Osteocyte (in vitro differentiated cells): ENCODE data around the gene MMP24OS. TPM values are rescaled to one million over a fixed set of nuclear protein-coding genes. Genes with fewer than 3 reads are reported as not detected.

ENCODE experiments used
- DNase-seq: peaks from one replicate; pipeline ENCODE4 v3.0.0; 2021; ENCODE audit warnings: mixed read lengths; ENCODE audit not compliant: unreplicated experiment; ENCODE audit errors: extremely low spot score
- H3K27ac Mint-ChIP-seq: one replicate; pipeline ENCODE4 v1.8.0; 2021; ENCODE audit warnings: mild to moderate bottlenecking, mixed read lengths; ENCODE audit not compliant: unreplicated experiment
- H3K27me3 Mint-ChIP-seq: one replicate; pipeline ENCODE4 v1.8.0; 2021; ENCODE audit warnings: mixed read lengths; ENCODE audit not compliant: unreplicated experiment
- H3K36me3 Mint-ChIP-seq: one replicate; pipeline ENCODE4 v1.8.0; 2021; ENCODE audit warnings: mixed read lengths; ENCODE audit not compliant: unreplicated experiment
- H3K4me1 Mint-ChIP-seq: one replicate; pipeline ENCODE4 v1.8.0; 2021; ENCODE audit warnings: mixed read lengths; ENCODE audit not compliant: unreplicated experiment
- H3K4me3 Mint-ChIP-seq: one replicate; pipeline ENCODE4 v1.8.0; 2021; ENCODE audit warnings: mild to moderate bottlenecking, moderate library complexity, mixed read lengths; ENCODE audit not compliant: unreplicated experiment
- H3K9me3 Mint-ChIP-seq: one replicate; pipeline ENCODE4 v1.8.0; 2021; ENCODE audit warnings: mixed read lengths; ENCODE audit not compliant: unreplicated experiment
- CTCF ChIP-seq: fragments of 200-600 bp; sonication (generic); IDR thresholded peaks from 2 replicates; pipeline ENCODE4 v1.5.0; 2021; ENCODE audit warnings: antibody characterized with exemption, mild to moderate bottlenecking, moderate library complexity
- total RNA-seq: library from RNA; stranded (reverse); gene quantifications from 2 replicates; pipeline ENCODE4 v1.2.1, GENCODE V29; 2021

The MMP24OS gene
- total RNA-seq, 1 donor from 2014 or later, result 120 TPM

- H3K36me3 Mint-ChIP-seq, result peaks cover 2% of the 10 kb centered on the region
- DNase-seq, result no peak
- H3K9me3 Mint-ChIP-seq, result peaks cover 6% of the 10 kb centered on the region
- no peak overlapping the region for H3K27ac Mint-ChIP-seq
- no peak for TF ChIP-seq CTCF
- peaks cover 9% of the 10 kb centered on the region for H3K27me3 Mint-ChIP-seq
- H3K4me3 Mint-ChIP-seq, result no peak overlapping the region
- peaks cover 7% of the 10 kb centered on the region for H3K4me1 Mint-ChIP-seq
Observed at GRCh38 chr20:35240083-35240810, 37.7 kb downstream of the MMP24OS start.

- Mint-ChIP-seq H3K4me3 (no peak overlapping the region), H3K9me3 (peaks cover 6% of the 10 kb centered on the region), H3K4me1 (peaks cover 9% of the 10 kb centered on the region), H3K27me3 (peaks cover 9% of the 10 kb centered on the region), H3K27ac (no peak overlapping the region), H3K36me3 (peaks cover 2% of the 10 kb centered on the region)
- DNase-seq, result no peak
- no peak for TF ChIP-seq CTCF
Observed at GRCh38 chr20:35238735-35239134, 39.2 kb downstream of the MMP24OS start.

- Mint-ChIP-seq H3K36me3 (peaks cover 2% of the 10 kb centered on the region), H3K4me3 (no peak overlapping the region), H3K27me3 (peaks cover 8% of the 10 kb centered on the region), H3K4me1 (peaks cover 10% of the 10 kb centered on the region), H3K9me3 (peaks cover 6% of the 10 kb centered on the region), H3K27ac (no peak overlapping the region)
- DNase-seq, result no peak
- no peak for TF ChIP-seq CTCF
Observed at GRCh38 chr20:35238170-35238569, 39.8 kb downstream of the MMP24OS start.

- H3K9me3 Mint-ChIP-seq, result peaks cover 6% of the 10 kb centered on the region
- DNase-seq, result no peak
- H3K36me3 Mint-ChIP-seq, result peaks cover 2% of the 10 kb centered on the region
- H3K27ac Mint-ChIP-seq, result no peak overlapping the region
- H3K4me1 Mint-ChIP-seq, result peaks cover 17% of the 10 kb centered on the region
- TF ChIP-seq CTCF, result no peak
- no peak overlapping the region for H3K4me3 Mint-ChIP-seq
- peaks cover 6% of the 10 kb centered on the region for H3K27me3 Mint-ChIP-seq
Observed at GRCh38 chr20:35237486-35237885, 40.4 kb downstream of the MMP24OS start.

- Mint-ChIP-seq H3K4me3 (no peak overlapping the region), H3K27me3 (peaks cover 5% of the 10 kb centered on the region), H3K9me3 (peaks cover 6% of the 10 kb centered on the region), H3K4me1 (peaks cover 17% of the 10 kb centered on the region), H3K27ac (no peak overlapping the region), H3K36me3 (peaks cover 7% of the 10 kb centered on the region)
- no peak for DNase-seq
- no peak for TF ChIP-seq CTCF
Observed at GRCh38 chr20:35235881-35236280, 42.0 kb downstream of the MMP24OS start.
